ENCODE results near the gene SBK3.

The SBK3 gene

GRCh38 chr19:55527197-55528029 is 17.9 kb downstream of the SBK3 start:
- TF ChIP-seq, protein P1, sequence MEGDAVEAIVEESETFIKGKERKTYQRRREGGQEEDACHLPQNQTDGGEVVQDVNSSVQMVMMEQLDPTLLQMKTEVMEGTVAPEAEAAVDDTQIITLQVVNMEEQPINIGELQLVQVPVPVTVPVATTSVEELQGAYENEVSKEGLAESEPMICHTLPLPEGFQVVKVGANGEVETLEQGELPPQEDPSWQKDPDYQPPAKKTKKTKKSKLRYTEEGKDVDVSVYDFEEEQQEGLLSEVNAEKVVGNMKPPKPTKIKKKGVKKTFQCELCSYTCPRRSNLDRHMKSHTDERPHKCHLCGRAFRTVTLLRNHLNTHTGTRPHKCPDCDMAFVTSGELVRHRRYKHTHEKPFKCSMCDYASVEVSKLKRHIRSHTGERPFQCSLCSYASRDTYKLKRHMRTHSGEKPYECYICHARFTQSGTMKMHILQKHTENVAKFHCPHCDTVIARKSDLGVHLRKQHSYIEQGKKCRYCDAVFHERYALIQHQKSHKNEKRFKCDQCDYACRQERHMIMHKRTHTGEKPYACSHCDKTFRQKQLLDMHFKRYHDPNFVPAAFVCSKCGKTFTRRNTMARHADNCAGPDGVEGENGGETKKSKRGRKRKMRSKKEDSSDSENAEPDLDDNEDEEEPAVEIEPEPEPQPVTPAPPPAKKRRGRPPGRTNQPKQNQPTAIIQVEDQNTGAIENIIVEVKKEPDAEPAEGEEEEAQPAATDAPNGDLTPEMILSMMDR (conservative IDR thresholded peaks at IDR 0.05; ENCODE audit: control insufficient read depth, insufficient read depth, low read depth, low read length), result no peak
- DNase-seq (ENCODE audit: low read depth), result no peak
- H3K4me3 ChIP-seq (ENCODE audit: control insufficient read depth, low read depth, low read length), result no peak overlapping the region

DNA sequence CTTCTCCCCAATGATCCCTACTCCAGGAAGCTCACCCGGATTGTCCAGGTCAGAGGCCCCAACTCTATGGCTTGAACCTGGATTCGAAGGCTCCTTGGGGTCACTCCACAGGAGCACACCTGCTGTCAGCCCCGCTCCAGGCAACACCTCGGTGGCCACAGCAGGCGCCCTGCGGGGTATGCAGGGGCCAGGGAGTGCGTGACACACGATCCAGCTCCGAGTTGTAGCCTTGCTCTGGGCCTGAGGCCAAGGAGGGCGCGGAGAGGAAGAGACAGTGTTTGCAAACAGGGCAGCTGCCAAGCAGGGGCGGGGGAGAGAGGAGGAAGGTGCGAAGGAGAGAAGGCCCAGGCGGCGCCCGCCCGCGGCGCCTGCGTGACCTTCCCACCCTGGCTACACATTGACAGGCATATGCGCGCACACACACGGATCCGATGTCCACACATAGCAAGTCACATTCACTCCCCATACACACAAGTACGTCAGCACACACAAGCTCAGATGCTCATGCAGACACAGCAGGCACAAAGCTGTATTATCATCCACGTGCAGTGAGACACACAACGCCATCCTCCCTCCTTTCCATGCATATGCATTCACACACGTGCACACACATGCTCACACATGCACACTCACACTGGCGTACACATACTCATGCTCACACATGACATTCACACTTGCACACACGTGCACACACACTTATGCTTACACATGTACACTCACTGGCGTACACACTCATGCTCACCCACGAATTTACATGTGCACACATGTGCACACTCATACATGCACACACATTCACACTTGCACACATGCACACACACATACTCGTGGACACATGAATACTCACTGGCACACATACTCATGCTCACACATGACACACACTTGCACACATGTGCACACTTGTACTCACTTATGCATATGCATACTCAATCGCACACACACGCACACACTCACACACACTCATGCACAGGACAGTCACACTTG is 18.8 kb downstream of the SBK3 start:
- no peak overlapping the region for H3K4me3 ChIP-seq (ENCODE audit: control insufficient read depth, low read depth, low read length)
- TF ChIP-seq, protein P1 (conservative IDR thresholded peaks at IDR 0.05; ENCODE audit: control insufficient read depth, insufficient read depth, low read depth, low read length), result no peak
- peak; percentile 87 for DNase-seq (ENCODE audit: low read depth)

- H3K4me3 ChIP-seq (ENCODE audit: control insufficient read depth, low read depth, low read length), result no peak overlapping the region
- TF ChIP-seq, protein P1 (conservative IDR thresholded peaks at IDR 0.05; ENCODE audit: control insufficient read depth, insufficient read depth, low read depth, low read length), result no peak
- no peak for DNase-seq (ENCODE audit: low read depth)
These were observed 19.8 kb downstream of the SBK3 start for GRCh38 chr19:55525289-55526101.

DNA sequence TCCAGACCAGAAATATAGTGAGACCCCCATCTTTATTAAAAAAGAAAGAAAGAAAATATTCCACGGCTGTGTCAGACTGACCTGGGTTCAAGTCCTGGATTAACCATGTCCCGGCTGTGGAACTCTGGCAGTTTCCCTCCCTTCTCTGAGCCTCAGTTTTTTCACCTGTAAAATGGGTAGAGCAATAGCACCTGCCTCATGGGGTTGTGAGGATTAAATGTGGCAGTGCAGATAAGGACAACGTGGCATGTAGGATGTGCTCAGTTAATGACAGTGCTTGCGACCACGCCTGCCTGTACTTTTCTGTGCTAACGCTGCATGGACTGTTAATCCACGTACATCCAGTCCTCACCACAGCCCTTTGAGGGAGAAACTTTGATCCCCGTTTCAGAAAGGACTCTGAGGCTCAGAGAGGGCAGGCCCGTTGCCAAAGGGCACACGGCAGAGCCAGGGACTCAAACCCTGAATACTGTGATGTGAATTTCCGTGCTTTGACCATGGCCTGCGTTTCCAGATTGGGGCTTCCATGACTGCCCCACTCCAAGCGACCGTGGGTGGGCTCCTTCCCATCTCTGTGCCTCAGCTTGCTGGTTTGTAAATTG is 24.6 kb downstream of the SBK3 start:
- H3K4me3 ChIP-seq (ENCODE audit: control insufficient read depth, low read depth, low read length), result no peak overlapping the region
- DNase-seq (ENCODE audit: low read depth), result no peak
- TF ChIP-seq, protein P1 (conservative IDR thresholded peaks at IDR 0.05; ENCODE audit: control insufficient read depth, insufficient read depth, low read depth, low read length), result no peak

GRCh38 chr19:55519451-55520311 is 25.7 kb downstream of the SBK3 start:
- no peak overlapping the region for H3K4me3 ChIP-seq (ENCODE audit: control insufficient read depth, low read depth, low read length)
- TF ChIP-seq, protein P1 (conservative IDR thresholded peaks at IDR 0.05; ENCODE audit: control insufficient read depth, insufficient read depth, low read depth, low read length), result no peak
- peak; percentile 97 for DNase-seq (ENCODE audit: low read depth)
